HG03103 (cell line): Measurements from ENCODE around the gene DDX43.
A peak's percentile ranks its signal among the peaks of the same experiment; 100 is the strongest.
"Not testable (repeated sequence)": the region's sequence is repeated elsewhere in the genome, so short reads cannot be mapped to it uniquely, and the experiment has no call there.

Experiments used
- ATAC-seq: cut with Tn5 transposase; IDR thresholded peaks from one replicate; pipeline ENCODE4 v1.9.1; 2021; ENCODE audit warnings: low read depth; ENCODE audit not compliant: unreplicated experiment

DDX43 gene

GRCh38 chr6:73388433-73388799 lies 6.2 kb upstream of the DDX43 start:
- ATAC-seq: peak; percentile 12

GRCh38 chr6:73388800-73389512 lies 5.7 kb upstream of the DDX43 start:
- ATAC-seq: peak; percentile 64

GRCh38 chr6:73389854-73390253 lies 4.8 kb upstream of the DDX43 start:
- ATAC-seq: no peak

- no peak for ATAC-seq
Observed at GRCh38 chr6:73391675-73392074, 3.0 kb upstream of the DDX43 start.

- not testable (repeated sequence) for ATAC-seq
Observed at GRCh38 chr6:73392188-73392587, 2.4 kb upstream of the DDX43 start.

- no peak for ATAC-seq
Observed at GRCh38 chr6:73393278-73393677, 1.4 kb upstream of the DDX43 start.

GRCh38 chr6:73395875-73396274 lies 1.2 kb downstream of the DDX43 start:
- no peak for ATAC-seq

GRCh38 chr6:73400656-73401055 lies 6.0 kb downstream of the DDX43 start:
- ATAC-seq: no peak

GRCh38 chr6:73409395-73409794 lies 14.8 kb downstream of the DDX43 start:
- ATAC-seq: no peak

- no peak for ATAC-seq
Observed at GRCh38 chr6:73413102-73413501, 18.5 kb downstream of the DDX43 start.

- no peak for ATAC-seq
Observed at GRCh38 chr6:73418081-73418741, 23.6 kb downstream of the DDX43 start.

- ATAC-seq: no peak
Observed at GRCh38 chr6:73421534-73421933, 26.9 kb downstream of the DDX43 start.

GRCh38 chr6:73435236-73435635 lies 40.6 kb downstream of the DDX43 start:
- no peak for ATAC-seq

- ATAC-seq: no peak
Observed at GRCh38 chr6:73443555-73443954, 48.9 kb downstream of the DDX43 start.

- ATAC-seq: peak; percentile 54
Observed at GRCh38 chr6:73451223-73452106, 56.8 kb downstream of the DDX43 start.

- peak; percentile 60 for ATAC-seq
Observed at GRCh38 chr6:73452107-73452461, 57.5 kb downstream of the DDX43 start, which contains the start of gene CGAS. Gene CGAS (minus strand): TSS chr6:73452297. CDS start chr6:73452181, 116 bp downstream.

- ATAC-seq: no peak
Observed at GRCh38 chr6:73455865-73456629, 61.4 kb downstream of the DDX43 start.

- ATAC-seq: not testable (repeated sequence)
Observed at GRCh38 chr6:73459474-73459873, 64.8 kb downstream of the DDX43 start.

GRCh38 chr6:73460056-73460455 lies 65.4 kb downstream of the DDX43 start:
- ATAC-seq: no peak

- ATAC-seq: peak; percentile 90
Observed at GRCh38 chr6:73461537-73462350, 67.1 kb downstream of the DDX43 start, which contains the start of gene MTO1. Gene MTO1 (plus strand): TSS chr6:73461737. CDS start chr6:73461855, 118 bp downstream.
